ENCODE data around the gene FH. TPM values are rescaled to one million over a fixed set of nuclear protein-coding genes. Genes with fewer than 3 reads are reported as not detected.

The FH gene
- total RNA-seq, 2 donors from 2014 or later, result 29.2 to 62.5 TPM

- no peak for ATAC-seq (replicated peaks)
- Mint-ChIP-seq H3K9me3 (no peaks in the 10 kb centered on the region), H3K4me1 (no peaks in the 10 kb centered on the region), H3K4me3 (no peak overlapping the region), H3K27me3 (peaks cover 3% of the 10 kb centered on the region), H3K36me3 (ENCODE audit: low read depth) (no peaks in the 10 kb centered on the region), H3K27ac (no peak overlapping the region)
Measured at GRCh38 chr1:241456743-241457142, 62.8 kb downstream of the FH start.

GRCh38 chr1:241453732-241454131 lies 65.8 kb downstream of the FH start:
- no peak for ATAC-seq (replicated peaks)
- Mint-ChIP-seq H3K9me3 (no peaks in the 10 kb centered on the region), H3K4me3 (no peak overlapping the region)

GRCh38 chr1:241451956-241452355 lies 67.6 kb downstream of the FH start:
- H3K4me3 Mint-ChIP-seq, result no peak overlapping the region
- ATAC-seq (replicated peaks), result no peak
- H3K4me1 Mint-ChIP-seq, result no peaks in the 10 kb centered on the region
- no peaks in the 10 kb centered on the region for H3K9me3 Mint-ChIP-seq
- H3K36me3 Mint-ChIP-seq (ENCODE audit: low read depth), result no peaks in the 10 kb centered on the region
- peaks cover 11% of the 10 kb centered on the region for H3K27me3 Mint-ChIP-seq
- no peak overlapping the region for H3K27ac Mint-ChIP-seq

More at GRCh38 chr1:241453732-241454131, 65.8 kb downstream of the FH start:
- H3K27me3 Mint-ChIP-seq, result peaks cover 3% of the 10 kb centered on the region
- H3K36me3 Mint-ChIP-seq (ENCODE audit: low read depth), result no peaks in the 10 kb centered on the region
- no peaks in the 10 kb centered on the region for H3K4me1 Mint-ChIP-seq
- no peak overlapping the region for H3K27ac Mint-ChIP-seq

Other genes starting within 250 kb of the FH start
- gene RGS7, start 162.6 kb downstream of the FH start, total RNA-seq, result not detected
- under 1 TPM in 1 of 2 donors, not detected in 1; 0.40 TPM for gene KMO, start 12.6 kb upstream of the FH start, total RNA-seq
- 10 to 100 TPM in 1 of 2 donors, 1 to 10 TPM in 1; 8.9 to 13.4 TPM for gene CHML, start 120.6 kb upstream of the FH start, total RNA-seq
- 10 to 100 TPM in 1 of 2 donors, 1 to 10 TPM in 1; 9.2 to 14.7 TPM for gene OPN3, start 120.6 kb upstream of the FH start, total RNA-seq
- not detected for gene WDR64, start 132.5 kb upstream of the FH start, total RNA-seq